ENCODE data around the gene DTX1.
"Not testable (repeated sequence)": the region's sequence is repeated elsewhere in the genome, so short reads cannot be mapped to it uniquely, and the experiment has no call there.

The DTX1 gene

GRCh38 chr12:113112043-113112899, 55.7 kb downstream of the DTX1 start:
- DNase-seq (ENCODE audit: low spot score) (no peak), FAIRE-seq (no peak)

GRCh38 chr12:113113397-113113796, 56.9 kb downstream of the DTX1 start:
- DNase-seq (ENCODE audit: low spot score) (no peak), FAIRE-seq (no peak)

- DNase-seq (ENCODE audit: low spot score) (no peak), FAIRE-seq (no peak)
Measured at GRCh38 chr12:113114447-113115178, 58.1 kb downstream of the DTX1 start.

- FAIRE-seq (no peak), DNase-seq (ENCODE audit: low spot score) (no peak)
Measured at GRCh38 chr12:113115455-113116126, 59.1 kb downstream of the DTX1 start.

GRCh38 chr12:113116875-113117274, 60.3 kb downstream of the DTX1 start:
- no peak for FAIRE-seq

GRCh38 chr12:113117684-113118083, 61.2 kb downstream of the DTX1 start:
- DNase-seq (ENCODE audit: low spot score); FAIRE-seq: not testable (repeated sequence)

More at GRCh38 chr12:113116875-113117274, 60.3 kb downstream of the DTX1 start:
- no peak for DNase-seq (ENCODE audit: low spot score)

GRCh38 chr12:113118142-113118541, 61.6 kb downstream of the DTX1 start:
- FAIRE-seq (no peak), DNase-seq (ENCODE audit: low spot score) (no peak)

GRCh38 chr12:113119980-113120669, 63.6 kb downstream of the DTX1 start:
- no peak for DNase-seq (ENCODE audit: low spot score)
- no peak for FAIRE-seq

GRCh38 chr12:113120670-113121370, 64.3 kb downstream of the DTX1 start:
- FAIRE-seq (no peak), DNase-seq (ENCODE audit: low spot score) (no peak)

- no peak for FAIRE-seq
- DNase-seq (ENCODE audit: low spot score): no peak
Measured at GRCh38 chr12:113127791-113128199, 71.3 kb downstream of the DTX1 start.

GRCh38 chr12:113128802-113129663, 72.5 kb downstream of the DTX1 start:
- DNase-seq (ENCODE audit: low spot score): no peak
- no peak for FAIRE-seq

- FAIRE-seq: no peak
- DNase-seq (ENCODE audit: low spot score): no peak
Measured at GRCh38 chr12:113129664-113130456, 73.3 kb downstream of the DTX1 start.

- peak; percentile 77 for DNase-seq (ENCODE audit: low spot score)
- FAIRE-seq: peak; percentile 67
Measured at GRCh38 chr12:113130457-113131135, 74.1 kb downstream of the DTX1 start.

- DNase-seq (ENCODE audit: low spot score): no peak
- FAIRE-seq: no peak
Measured at GRCh38 chr12:113131556-113131955, 75.0 kb downstream of the DTX1 start.

- FAIRE-seq: no peak
- peak; percentile 35 for DNase-seq (ENCODE audit: low spot score)
Measured at GRCh38 chr12:113133036-113133435, 76.5 kb downstream of the DTX1 start.

GRCh38 chr12:113133666-113134065, 77.1 kb downstream of the DTX1 start:
- DNase-seq (ENCODE audit: low spot score) (peak; percentile 18), FAIRE-seq (no peak)

GRCh38 chr12:113134071-113134470, 77.5 kb downstream of the DTX1 start:
- FAIRE-seq (no peak), DNase-seq (ENCODE audit: low spot score) (no peak)

GRCh38 chr12:113134521-113134951, 78.0 kb downstream of the DTX1 start:
- DNase-seq (ENCODE audit: low spot score): no peak
- no peak for FAIRE-seq
